Peyer's patch (tissue), 4 donors: ENCODE data around the gene MYO1D.

Experiments
- POLR2A ChIP-seq, 2 donors: fragments of 450-650 bp; IDR thresholded peaks; one replicate each; pipeline ENCODE4 v1.5.1; 2017; ENCODE audit warnings: antibody characterized with exemption in 2 of 2, mild to moderate bottlenecking in 2 of 2, moderate library complexity in 2 of 2
- TF ChIP-seq, protein P1 (sequence below), 6 experiments: fragments of 450-650 bp in 4 of 6; fragments of 200-600 bp in 2 of 6; sonication (generic) in 1 of 6; IDR thresholded peaks; one replicate each; pipeline ENCODE4 v1.5.1; 2017 to 2019; ENCODE audit warnings: antibody characterized with exemption in 6 of 6, mild to moderate bottlenecking in 3 of 6, moderate library complexity in 1 of 6

DNA sequence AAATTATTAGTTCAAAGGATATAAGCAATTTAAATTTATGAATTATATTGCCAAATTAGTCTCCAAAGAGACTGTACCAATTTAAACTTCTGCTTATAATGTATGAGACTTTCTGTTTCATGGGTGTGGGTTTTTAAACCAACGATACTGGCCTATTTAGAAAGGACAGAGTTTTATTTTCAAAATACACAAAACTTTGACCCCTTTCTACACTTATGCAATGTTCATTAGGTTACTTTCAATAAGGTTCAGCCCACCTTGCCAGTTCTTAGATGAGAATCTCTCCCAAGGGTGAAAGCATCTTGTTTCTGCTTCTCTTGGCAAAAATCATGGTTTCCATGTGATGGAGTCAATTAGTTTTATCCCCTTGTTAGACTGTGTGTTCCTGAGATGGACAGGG, 84.7 kb downstream of the MYO1D start:
- TF ChIP-seq, protein P1, sequence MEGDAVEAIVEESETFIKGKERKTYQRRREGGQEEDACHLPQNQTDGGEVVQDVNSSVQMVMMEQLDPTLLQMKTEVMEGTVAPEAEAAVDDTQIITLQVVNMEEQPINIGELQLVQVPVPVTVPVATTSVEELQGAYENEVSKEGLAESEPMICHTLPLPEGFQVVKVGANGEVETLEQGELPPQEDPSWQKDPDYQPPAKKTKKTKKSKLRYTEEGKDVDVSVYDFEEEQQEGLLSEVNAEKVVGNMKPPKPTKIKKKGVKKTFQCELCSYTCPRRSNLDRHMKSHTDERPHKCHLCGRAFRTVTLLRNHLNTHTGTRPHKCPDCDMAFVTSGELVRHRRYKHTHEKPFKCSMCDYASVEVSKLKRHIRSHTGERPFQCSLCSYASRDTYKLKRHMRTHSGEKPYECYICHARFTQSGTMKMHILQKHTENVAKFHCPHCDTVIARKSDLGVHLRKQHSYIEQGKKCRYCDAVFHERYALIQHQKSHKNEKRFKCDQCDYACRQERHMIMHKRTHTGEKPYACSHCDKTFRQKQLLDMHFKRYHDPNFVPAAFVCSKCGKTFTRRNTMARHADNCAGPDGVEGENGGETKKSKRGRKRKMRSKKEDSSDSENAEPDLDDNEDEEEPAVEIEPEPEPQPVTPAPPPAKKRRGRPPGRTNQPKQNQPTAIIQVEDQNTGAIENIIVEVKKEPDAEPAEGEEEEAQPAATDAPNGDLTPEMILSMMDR (IDR thresholded peaks at IDR 0.05), result no peak
- no peak for TF ChIP-seq POLR2A (IDR thresholded peaks at IDR 0.05)
